ENCODE results near the gene ELP4. TPM values are rescaled to one million over a fixed set of nuclear protein-coding genes. Genes with fewer than 3 reads are reported as not detected.

The ELP4 gene
- total and polyA plus RNA-seq, 9 of the 15 experiments (the other 6 are each of a cell fraction or from before 2014, with no cell fraction given), result 24.1 to 60.3 (median 38.7) TPM

DNA sequence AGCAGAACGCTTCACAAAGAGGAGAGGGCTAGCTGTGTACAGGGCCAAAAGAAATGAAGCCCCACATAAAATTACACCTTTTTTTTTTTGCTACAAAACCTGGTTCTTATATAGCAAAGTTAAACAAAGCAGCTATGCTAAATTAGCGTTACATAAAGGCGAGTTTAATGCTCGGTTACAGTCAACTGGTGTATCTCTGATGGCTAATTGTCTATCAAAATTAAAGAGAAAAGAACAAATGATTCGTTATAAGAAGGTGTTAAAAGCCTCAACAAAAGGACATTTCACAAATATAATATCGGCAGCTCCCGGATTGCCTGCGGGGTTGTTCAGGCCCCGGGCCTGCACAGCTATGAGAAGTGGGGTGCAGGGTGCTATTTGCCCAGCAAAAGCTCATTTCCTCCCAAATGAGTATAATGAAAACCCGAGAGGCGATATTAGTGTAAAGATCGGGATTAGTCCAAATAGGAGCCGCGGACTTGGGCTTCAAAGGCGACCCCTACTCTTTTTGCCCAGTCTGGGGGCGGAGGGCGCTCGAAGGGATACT lies 314.8 kb downstream of the ELP4 start:
- H3K79me2 ChIP-seq (ENCODE audit: control insufficient read depth, insufficient read depth, low read length), result no peaks in the 10 kb centered on the region
- ATAC-seq (no peak), DNase-seq (ENCODE audit: extremely low read depth in 1 of 4, low spot score in 3 of 4) (no peak), FAIRE-seq (no peak)
- intact Hi-C loops (cut with micrococcal nuclease) (no loop called here), in situ Hi-C loops (cut with MboI) (no loop called here)
- H2AFZ ChIP-seq (ENCODE audit: low read depth, low read length), result no peak overlapping the region
- no peaks in the 10 kb centered on the region for H4K20me1 ChIP-seq (replicated peaks; ENCODE audit: control insufficient read depth, insufficient read depth, low read length)
- POLR2A ChIA-PET, result interaction anchor here (0.7 to 1.0 kb wide), 2 partner anchors 12 to 14 kb away, joined by 3 read pairs; no protein-coding TSS in a partner anchor
- no peak overlapping the region for H3K4me3 ChIP-seq
- TF ChIP-seq HMG20B (CRISPR knock-in tag; IDR thresholded peaks at IDR 0.05) (no peak), CBX8 (IDR thresholded peaks at IDR 0.05; ENCODE audit: borderline replicate concordance, extremely low read depth, low read depth, low read length, poor library complexity, severe bottlenecking) (peak; percentile 32)
- no peaks in the 10 kb centered on the region for H3K9me3 ChIP-seq (replicated peaks; ENCODE audit: control insufficient read depth, insufficient read depth, low read depth, low read length)
- no peaks in the 10 kb centered on the region for H3K36me3 ChIP-seq (ENCODE audit: control insufficient read depth, insufficient read depth, low read length)
- no peaks in the 10 kb centered on the region for H3K9me1 ChIP-seq (ENCODE audit: control insufficient read depth, insufficient read depth, low read length)
- H3K9ac ChIP-seq (ENCODE audit: insufficient read depth in 1 of 2, low read depth in 2 of 2, low read length in 2 of 2), result no peak overlapping the region
- CTCF ChIA-PET (ENCODE audit: low intra/inter-chr PET ratio), result no interaction called here
- 5% methylated on average over 18 of the region's 18 CpGs for WGBS (ENCODE audit: insufficient coverage, low coverage, missing lambda C conversion rate)
- no TSS peak for BruUV-seq (replicated peaks)
- peaks cover 66 to 70% of the 10 kb centered on the region in 2 experiments for H3K27me3 ChIP-seq (ENCODE audit: control insufficient read depth in 2 of 2, insufficient read depth in 2 of 2, low read length in 2 of 2)
- H3K4me1 ChIP-seq (replicated peaks in 1 of 2; ENCODE audit: control insufficient read depth in 2 of 2, insufficient read depth in 2 of 2, low read length in 2 of 2), result peaks cover 0 to 24% of the 10 kb centered on the region in 2 experiments; a peak in 3 of 5 replicates
- H3K4me2 ChIP-seq (ENCODE audit: insufficient read depth, low read length), result no peak overlapping the region
- no peak overlapping the region for H3K27ac ChIP-seq (ENCODE audit: extremely low read depth, low read depth, low read length)

DNA sequence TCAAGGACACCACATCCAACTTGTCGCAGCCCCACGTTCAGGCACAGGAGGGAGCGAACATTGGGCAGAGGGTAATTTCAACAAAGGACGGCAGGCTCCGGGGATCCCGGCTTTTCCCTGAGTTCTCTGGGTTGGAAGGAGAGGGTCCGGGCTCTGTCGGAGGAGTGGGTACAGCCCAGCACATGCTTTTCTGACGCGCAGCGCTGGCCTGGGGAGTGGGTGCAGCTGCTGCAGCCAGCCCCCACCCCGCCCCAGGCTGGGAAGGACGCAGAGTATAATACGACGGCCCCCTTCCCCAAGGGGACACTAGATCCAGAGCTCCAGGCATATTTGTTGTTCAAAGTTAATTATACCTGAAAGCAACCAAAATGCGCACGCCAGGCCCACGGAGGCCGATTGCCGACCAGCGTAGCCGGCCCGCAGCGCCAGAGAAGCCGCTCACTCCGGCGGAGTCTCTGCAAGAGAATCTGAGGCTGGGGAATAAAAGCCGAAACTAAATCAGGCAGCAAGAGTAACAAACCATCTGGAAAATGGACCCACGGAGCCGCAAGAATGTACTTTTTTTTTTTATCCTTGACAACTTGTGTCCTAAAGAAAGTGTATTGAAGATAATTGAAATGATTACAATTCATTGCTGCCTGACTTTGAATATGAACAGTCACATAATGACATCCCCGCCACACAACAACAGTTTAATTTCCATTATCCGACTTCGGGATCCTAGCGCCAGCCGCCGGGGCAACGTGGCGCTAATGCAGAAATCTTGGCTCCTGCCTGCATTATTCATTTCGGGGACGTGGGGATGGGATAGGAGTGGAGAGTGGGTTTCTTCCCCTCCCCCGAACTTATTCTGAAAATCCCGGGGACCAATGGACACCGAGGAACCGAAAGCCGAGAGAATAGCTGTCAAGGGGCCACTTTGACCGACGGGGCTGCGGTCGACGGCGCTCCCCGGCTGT lies 315.6 kb downstream of the ELP4 start:
- ATAC-seq (no peak), DNase-seq (ENCODE audit: extremely low read depth in 1 of 4, low spot score in 3 of 4) (no peak), FAIRE-seq (no peak)
- Histone ChIP-seq H3K27me3 (ENCODE audit: control insufficient read depth in 2 of 2, insufficient read depth in 2 of 2, low read length in 2 of 2) (peaks cover 59 to 67% of the 10 kb centered on the region in 2 experiments; a peak in 4 of 5 replicates), H3K9ac (ENCODE audit: insufficient read depth in 1 of 2, low read depth in 2 of 2, low read length in 2 of 2) (no peak overlapping the region), H3K4me2 (ENCODE audit: insufficient read depth, low read length) (no peak overlapping the region), H2AFZ (ENCODE audit: low read depth, low read length) (no peak overlapping the region), H3K4me1 (replicated peaks in 1 of 2; ENCODE audit: control insufficient read depth in 2 of 2, insufficient read depth in 2 of 2, low read length in 2 of 2) (peaks cover 0 to 18% of the 10 kb centered on the region in 2 experiments; a peak in 3 of 5 replicates), H3K36me3 (ENCODE audit: control insufficient read depth, insufficient read depth, low read length) (no peaks in the 10 kb centered on the region), H4K20me1 (replicated peaks; ENCODE audit: control insufficient read depth, insufficient read depth, low read length) (no peaks in the 10 kb centered on the region), H3K9me3 (replicated peaks; ENCODE audit: control insufficient read depth, insufficient read depth, low read depth, low read length) (no peaks in the 10 kb centered on the region), H3K4me3 (no peak overlapping the region), H3K27ac (ENCODE audit: extremely low read depth, low read depth, low read length) (no peak overlapping the region), H3K79me2 (ENCODE audit: control insufficient read depth, insufficient read depth, low read length) (no peaks in the 10 kb centered on the region), H3K9me1 (ENCODE audit: control insufficient read depth, insufficient read depth, low read length) (no peaks in the 10 kb centered on the region)
- POLR2A ChIA-PET, result interaction anchor here (0.7 kb wide), 1 partner anchor 15 kb away, joined by 3 read pairs; no protein-coding TSS in a partner anchor
- BruUV-seq (replicated peaks), result no TSS peak
- CTCF ChIA-PET (ENCODE audit: low intra/inter-chr PET ratio), result no interaction called here
- intact Hi-C loops (cut with micrococcal nuclease), result no loop called here
- TF ChIP-seq, protein P1, sequence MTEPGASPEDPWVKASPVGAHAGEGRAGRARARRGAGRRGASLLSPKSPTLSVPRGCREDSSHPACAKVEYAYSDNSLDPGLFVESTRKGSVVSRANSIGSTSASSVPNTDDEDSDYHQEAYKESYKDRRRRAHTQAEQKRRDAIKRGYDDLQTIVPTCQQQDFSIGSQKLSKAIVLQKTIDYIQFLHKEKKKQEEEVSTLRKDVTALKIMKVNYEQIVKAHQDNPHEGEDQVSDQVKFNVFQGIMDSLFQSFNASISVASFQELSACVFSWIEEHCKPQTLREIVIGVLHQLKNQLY (CRISPR knock-in tag; conservative IDR thresholded peaks at IDR 0.05), result no peak
- TF ChIP-seq PRPF4 (IDR thresholded peaks at IDR 0.05; ENCODE audit: insufficient read depth, low read depth, low read length, poor library complexity, severe bottlenecking), result no peak
- TF ChIP-seq, protein P2, sequence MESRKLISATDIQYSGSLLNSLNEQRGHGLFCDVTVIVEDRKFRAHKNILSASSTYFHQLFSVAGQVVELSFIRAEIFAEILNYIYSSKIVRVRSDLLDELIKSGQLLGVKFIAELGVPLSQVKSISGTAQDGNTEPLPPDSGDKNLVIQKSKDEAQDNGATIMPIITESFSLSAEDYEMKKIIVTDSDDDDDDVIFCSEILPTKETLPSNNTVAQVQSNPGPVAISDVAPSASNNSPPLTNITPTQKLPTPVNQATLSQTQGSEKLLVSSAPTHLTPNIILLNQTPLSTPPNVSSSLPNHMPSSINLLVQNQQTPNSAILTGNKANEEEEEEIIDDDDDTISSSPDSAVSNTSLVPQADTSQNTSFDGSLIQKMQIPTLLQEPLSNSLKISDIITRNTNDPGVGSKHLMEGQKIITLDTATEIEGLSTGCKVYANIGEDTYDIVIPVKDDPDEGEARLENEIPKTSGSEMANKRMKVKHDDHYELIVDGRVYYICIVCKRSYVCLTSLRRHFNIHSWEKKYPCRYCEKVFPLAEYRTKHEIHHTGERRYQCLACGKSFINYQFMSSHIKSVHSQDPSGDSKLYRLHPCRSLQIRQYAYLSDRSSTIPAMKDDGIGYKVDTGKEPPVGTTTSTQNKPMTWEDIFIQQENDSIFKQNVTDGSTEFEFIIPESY (CRISPR knock-in tag; IDR thresholded peaks at IDR 0.05), result peak; percentile 57; the same call in 1 of the 2 replicates
- in situ Hi-C loops (cut with MboI), result no loop called here
- 36% methylated on average over 47 of the region's 52 CpGs for WGBS (ENCODE audit: insufficient coverage, low coverage, missing lambda C conversion rate)

Measured in K562 (cell line).